Uterus (tissue), 4 donors: ENCODE results near the gene PCYOX1L. TPM values are rescaled to one million over a fixed set of nuclear protein-coding genes. Genes with fewer than 3 reads are reported as not detected.

Experiments used
- DNase-seq, 2 donors: peaks; one replicate each; pipeline ENCODE4 v3.0.0-alpha.2; 2019 to 2020
- H3K27ac ChIP-seq, 2 donors: fragments of 200-600 bp; sonication (generic); 1 replicate in 1 of 2; 2 replicates in 1 of 2; pipeline ENCODE4 v1.5.1; 2016 to 2018
- H3K27me3 ChIP-seq, 2 donors: fragments of 200-600 bp; sonication (generic); one replicate each; pipeline ENCODE4 v1.5.1; 2018 to 2019; ENCODE audit warnings: control low read depth in 1 of 2
- H3K36me3 ChIP-seq, 2 donors: fragments of 200-600 bp; sonication (generic); one replicate each; pipeline ENCODE4 v1.5.1; 2019; ENCODE audit warnings: control low read depth in 1 of 2
- H3K4me1 ChIP-seq, 2 donors: fragments of 200-600 bp; sonication (generic); one replicate each; pipeline ENCODE4 v1.5.1; 2018 to 2019; ENCODE audit warnings: control low read depth in 1 of 2
- H3K4me3 ChIP-seq, 2 donors: fragments of 200-600 bp; sonication (generic); 1 replicate in 1 of 2; 2 replicates in 1 of 2; pipeline ENCODE4 v1.5.1; 2018 to 2019; ENCODE audit warnings: mild to moderate bottlenecking in 1 of 2
- H3K9me3 ChIP-seq, 2 donors: fragments of 200-600 bp; sonication (generic); one replicate each; pipeline ENCODE4 v1.5.1; 2019; ENCODE audit warnings: control low read depth in 1 of 2
- CTCF ChIP-seq, 4 experiments: fragments of 200-600 bp in 2 of 4; fragments of 450-650 bp in 2 of 4; sonication (generic) in 2 of 4; IDR thresholded peaks; one replicate each; pipeline ENCODE4 v1.5.1; 2016 to 2019; ENCODE audit warnings: antibody characterized with exemption in 4 of 4, mild to moderate bottlenecking in 2 of 4, moderate library complexity in 1 of 4
- POLR2A ChIP-seq, 2 donors: fragments of 450-650 bp; IDR thresholded peaks; one replicate each; pipeline ENCODE4 v1.6.1; 2016; ENCODE audit warnings: antibody characterized with exemption in 2 of 2, mild to moderate bottlenecking in 1 of 2, moderate library complexity in 1 of 2
- intact Hi-C: fragments of 100-400 bp; cut with DNase I; formaldehyde crosslinking; loops from one replicate; pipeline ENCODE4 v1.15.1; 2023; ENCODE audit warnings: low total_unique reads
- total RNA-seq, 4 donors: library from RNA; depleted of rRNA in 3 of 4; stranded (reverse); fragments of >200 nt in 3 of 4; gene quantifications; one replicate each; pipeline versions ENCODE4 v1.1.0 to v1.2.4, GENCODE V29; 2014 to 2023
- donor health status: DM: yes; HTN: yes; CAD: no.

PCYOX1L gene
- total RNA-seq, 4 donors from 2014 or later, result 0.59 to 8.6 (median 5.9) TPM

GRCh38 chr5:149408252-149409099, 50.6 kb downstream of the PCYOX1L start:
- peaks cover 13 to 20% of the 10 kb centered on the region in 2 donors for H3K4me1 ChIP-seq
- TF ChIP-seq CTCF (IDR thresholded peaks at IDR 0.05) (no peak), POLR2A (IDR thresholded peaks at IDR 0.05) (no peak)
- H3K27me3 ChIP-seq, result no peaks in the 10 kb centered on the region
- peak overlapping the region; percentile 99 for H3K27ac ChIP-seq
- intact Hi-C loops, result no loop called here
- H3K36me3 ChIP-seq, result no peaks in the 10 kb centered on the region
- no peak for DNase-seq
- peak overlapping the region; percentile 68 to 88 for H3K4me3 ChIP-seq
- no peaks in the 10 kb centered on the region for H3K9me3 ChIP-seq

GRCh38 chr5:149409268-149409948, 51.6 kb downstream of the PCYOX1L start:
- H3K4me1 ChIP-seq, result peaks cover 9 to 13% of the 10 kb centered on the region in 2 donors
- peak overlapping the region; percentile 68 to 88 for H3K4me3 ChIP-seq
- H3K27ac ChIP-seq, result peak overlapping the region; percentile 99
- no peaks in the 10 kb centered on the region for H3K27me3 ChIP-seq
- no peak for TF ChIP-seq POLR2A (IDR thresholded peaks at IDR 0.05)
- no peak for TF ChIP-seq CTCF (IDR thresholded peaks at IDR 0.05)
- no peaks in the 10 kb centered on the region for H3K36me3 ChIP-seq
- H3K9me3 ChIP-seq, result no peaks in the 10 kb centered on the region
- peak in 1 of 2 donors; percentile 25 for DNase-seq
- intact Hi-C loops, result no loop called here

GRCh38 chr5:149410071-149410470, 52.2 kb downstream of the PCYOX1L start:
- H3K4me3 ChIP-seq, result peak overlapping the region; percentile 68 to 88
- H3K27me3 ChIP-seq, result no peaks in the 10 kb centered on the region
- TF ChIP-seq CTCF (IDR thresholded peaks at IDR 0.05), result no peak
- no peak for TF ChIP-seq POLR2A (IDR thresholded peaks at IDR 0.05)
- intact Hi-C loops, result no loop called here
- DNase-seq, result peak in 1 of 2 donors; percentile 18
- no peaks in the 10 kb centered on the region for H3K36me3 ChIP-seq
- no peaks in the 10 kb centered on the region for H3K9me3 ChIP-seq
- H3K27ac ChIP-seq, result peak overlapping the region; percentile 99
- H3K4me1 ChIP-seq, result peaks cover 6 to 10% of the 10 kb centered on the region in 2 donors

- peaks cover 0 to 5% of the 10 kb centered on the region in 2 donors for H3K4me1 ChIP-seq
- H3K9me3 ChIP-seq, result no peaks in the 10 kb centered on the region
- intact Hi-C loops, result no loop called here
- peak in 1 of 2 donors; percentile 41 for DNase-seq
- no peaks in the 10 kb centered on the region for H3K36me3 ChIP-seq
- H3K27me3 ChIP-seq, result no peaks in the 10 kb centered on the region
- no peak for TF ChIP-seq POLR2A (IDR thresholded peaks at IDR 0.05)
- no peak for TF ChIP-seq CTCF (IDR thresholded peaks at IDR 0.05)
- H3K4me3 ChIP-seq, result peak overlapping the region; percentile 68 to 88
- H3K27ac ChIP-seq, result peak overlapping the region; percentile 99
These were observed 53.0 kb downstream of the PCYOX1L start for GRCh38 chr5:149410721-149411432.
